Endothelial cell of umbilical vein (primary cell): ENCODE data around the gene SIGLECL1. TPM values are rescaled to one million over a fixed set of nuclear protein-coding genes. Genes with fewer than 3 reads are reported as not detected.

ENCODE experiments used
- BruUV-seq: library from RNA; stranded (reverse); fragments of 400-500 nt; replicated peaks from 2 replicates; lab custom pipeline; 2021; lab: Mats Ljungman, UMichigan
- CTCF ChIA-PET: fragments of 300-600, 350-600 bp; sonication (Branson Sonifier 250); formaldehyde crosslinking; loops from one replicate; lab custom pipeline; 2021; ENCODE audit warnings: antibody characterized with exemption, inconsistent platforms; lab: Charles Lee
- POLR2A ChIA-PET: fragments of 300-600, 350-600 bp; sonication (Branson Sonifier 250); formaldehyde crosslinking; loops from one replicate; lab custom pipeline; 2021; ENCODE audit warnings: antibody characterized with exemption, inconsistent platforms; lab: Charles Lee
- DNase-seq: peaks from one replicate; pipeline ENCODE4 v3.0.0-alpha.2; 2011; ENCODE audit warnings: low read depth, low spot score
- FAIRE-seq: peaks from 2 replicates; lab custom pipeline; 2011; peaks lifted over from hg19 to GRCh38; lab: Jason Lieb, UNC
- H2AFZ ChIP-seq: 2 replicates; pipeline ENCODE4 v1.6.0; 2012; ENCODE audit warnings: low read depth, low read length, control low read depth, inconsistent platforms
- H3K27ac ChIP-seq: 2 replicates; pipeline ENCODE4 v1.5.1; 2011; ENCODE audit warnings: low read depth, mild to moderate bottlenecking, control low read depth, low read length, moderate library complexity; ENCODE audit not compliant: insufficient read depth
- H3K27me3 ChIP-seq, 2 experiments: 2 replicates each; pipeline versions ENCODE4 v1.6.0 to v1.6.1; 2011; ENCODE audit warnings: low read length in 2 of 2, mixed read lengths in 1 of 2; ENCODE audit not compliant: control insufficient read depth in 2 of 2, insufficient read depth in 2 of 2
- H3K36me3 ChIP-seq, 2 experiments: 2 replicates in 1 of 2; 3 replicates in 1 of 2; pipeline ENCODE4 v1.5.1; 2011; ENCODE audit warnings: low read length in 2 of 2, mild to moderate bottlenecking in 1 of 2, moderate library complexity in 1 of 2; ENCODE audit not compliant: control insufficient read depth in 2 of 2, insufficient read depth in 2 of 2; ENCODE audit errors: extremely low read depth in 1 of 2
- H3K4me1 ChIP-seq: 3 replicates; pipeline ENCODE4 v1.5.1; 2011; ENCODE audit warnings: mild to moderate bottlenecking, low read length; ENCODE audit not compliant: control insufficient read depth, insufficient read depth; ENCODE audit errors: extremely low read depth
- H3K4me2 ChIP-seq: 2 replicates; pipeline ENCODE4 v1.6.1; 2011; ENCODE audit warnings: low read length, control low read depth, mixed read lengths; ENCODE audit not compliant: insufficient read depth
- H3K4me3 ChIP-seq, 3 experiments: fragments of 200-600 bp in 1 of 3; sonication (generic), shearing (Covaris generic) in 1 of 3; replicated peaks in 1 of 3; 2 replicates each; pipeline ENCODE4 v1.5.1; 2011 to 2016; ENCODE audit warnings: control low read depth in 3 of 3, low read length in 3 of 3, mild to moderate bottlenecking in 2 of 3, inconsistent platforms in 1 of 3, low read depth in 1 of 3, moderate library complexity in 1 of 3; ENCODE audit not compliant: insufficient read depth in 1 of 3
- H3K79me2 ChIP-seq: 2 replicates; pipeline ENCODE4 v1.6.0; 2012; ENCODE audit warnings: low read length, inconsistent platforms; ENCODE audit not compliant: control insufficient read depth, insufficient read depth
- H3K9ac ChIP-seq: replicated peaks from 2 replicates; pipeline ENCODE3; 2011; ENCODE audit warnings: low read length, control low read depth; ENCODE audit not compliant: insufficient read depth; ENCODE audit errors: extremely low read depth
- H3K9me1 ChIP-seq: replicated peaks from 3 replicates; pipeline ENCODE4 v1.6.0; 2011; ENCODE audit warnings: mild to moderate bottlenecking, low read length; ENCODE audit not compliant: control insufficient read depth, insufficient read depth; ENCODE audit errors: extremely low read depth
- H3K9me3 ChIP-seq: replicated peaks from 2 replicates; pipeline ENCODE4 v1.5.1; 2012; ENCODE audit warnings: low read length, inconsistent platforms; ENCODE audit not compliant: control insufficient read depth, insufficient read depth
- H4K20me1 ChIP-seq: replicated peaks from 2 replicates; pipeline ENCODE3; 2011; ENCODE audit warnings: mild to moderate bottlenecking, low read length; ENCODE audit not compliant: control insufficient read depth, insufficient read depth; ENCODE audit errors: extremely low read depth
- EZH2 ChIP-seq: IDR thresholded peaks from 2 replicates; pipeline ENCODE4 v1.6.1; 2012; ENCODE audit warnings: borderline replicate concordance, low read depth, mild to moderate bottlenecking, moderate library complexity, low read length, inconsistent platforms; ENCODE audit not compliant: severe bottlenecking
- FOS ChIP-seq: IDR thresholded peaks from 2 replicates; pipeline ENCODE4 v1.6.1; 2011; ENCODE audit warnings: mild to moderate bottlenecking, low read length, moderate library complexity, borderline replicate concordance; ENCODE audit not compliant: insufficient read depth
- GATA2 ChIP-seq: IDR thresholded peaks from 2 replicates; pipeline ENCODE4 v1.7.0; 2011; ENCODE audit warnings: low read depth, mild to moderate bottlenecking, moderate library complexity, mixed read lengths, low read length; ENCODE audit not compliant: insufficient read length, insufficient read depth
- JUN ChIP-seq: IDR thresholded peaks from 2 replicates; pipeline ENCODE4 v1.6.1; 2011; ENCODE audit warnings: borderline replicate concordance, low read depth; ENCODE audit not compliant: insufficient read length, insufficient read depth
- MYC ChIP-seq: IDR thresholded peaks from one replicate; pipeline ENCODE4 v1.6.1; 2011; ENCODE audit warnings: mild to moderate bottlenecking, low read depth, low read length
- POLR2A ChIP-seq: IDR thresholded peaks from 2 replicates; pipeline ENCODE4 v1.6.1; 2012; ENCODE audit warnings: low read depth, mild to moderate bottlenecking, control low read depth, low read length
- POLR2AphosphoS5 ChIP-seq: IDR thresholded peaks from 2 replicates; pipeline ENCODE4 v1.6.1; 2012; ENCODE audit warnings: low read depth, mild to moderate bottlenecking, control low read depth, low read length, moderate library complexity; ENCODE audit not compliant: insufficient read depth
- dilution Hi-C: fragments of 300-500 bp; cut with MboI; formaldehyde crosslinking; loops from one replicate; pipeline ENCODE4 v1.15.0; 2019; ENCODE audit warnings: low sequenced_read_pairs; ENCODE audit not compliant: extremely low pct_ligation_motif_present
- intact Hi-C: fragments of 100-400 bp; cut with micrococcal nuclease; formaldehyde crosslinking; loops from one replicate; pipeline ENCODE4 v1.10.0; 2022
- polyA plus RNA-seq, 4 experiments: library from polyadenylated mRNA; depleted of rRNA in 3 of 4; stranded (reverse) in 3 of 4; unstranded in 1 of 4; fragments of >200 nt; gene quantifications; 2 replicates each; pipeline versions ENCODE4 v1.2.1 to v1.2.3, GENCODE V29; 2011 to 2012; ENCODE audit warnings: missing spikeins in 1 of 4
- total RNA-seq: library from RNA; stranded (reverse); gene quantifications from 2 replicates; pipeline ENCODE4 v1.2.3, GENCODE V29; 2021
- TF ChIP-seq, protein P1 (sequence below), 2 donors: IDR thresholded peaks; 1 replicate in 1 of 2; 2 replicates in 1 of 2; pipeline ENCODE4 v1.5.1; 2011; ENCODE audit warnings: low read length in 2 of 2, mild to moderate bottlenecking in 2 of 2, moderate library complexity in 2 of 2, control low read depth in 1 of 2, inconsistent platforms in 1 of 2, low read depth in 1 of 2; ENCODE audit not compliant: insufficient read depth in 1 of 2; ENCODE audit errors: extremely low read depth in 1 of 2
- TF ChIP-seq, protein P2 (sequence below): IDR thresholded peaks from 2 replicates; pipeline ENCODE4 v1.6.1; 2011; ENCODE audit not compliant: insufficient read depth, insufficient read length

SIGLECL1 gene
- total and polyA plus RNA-seq, 2 donors (not counting 3 experiments of a cell fraction or from before 2014, with no cell fraction given): not detected

DNA sequence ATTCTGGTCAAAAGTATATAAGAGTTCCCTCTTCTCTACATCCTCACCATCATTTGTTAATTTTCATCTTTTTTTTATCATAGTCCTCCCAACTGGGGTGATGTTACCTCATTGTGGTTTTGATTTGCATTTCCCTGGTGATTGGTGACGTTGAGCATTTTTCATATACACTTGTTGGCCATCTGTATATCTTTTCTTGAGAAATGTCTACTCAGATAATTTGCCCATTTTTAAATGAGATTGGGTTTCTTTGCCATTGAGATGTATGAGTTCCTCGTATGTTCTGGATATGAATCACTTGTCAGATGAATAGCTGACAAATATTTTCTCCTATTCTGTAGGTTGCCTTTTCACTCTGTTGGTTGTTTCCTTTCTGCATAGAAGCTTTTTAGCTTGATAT is 23.6 kb upstream of the SIGLECL1 start:
- intact Hi-C loops (no loop called here), dilution Hi-C loops (no loop called here)
- Histone ChIP-seq H3K4me1 (no peaks in the 10 kb centered on the region), H4K20me1 (no peaks in the 10 kb centered on the region), H3K27me3 (no peaks in the 10 kb centered on the region), H3K27ac (no peak overlapping the region), H3K9me1 (no peaks in the 10 kb centered on the region), H3K4me3 (no peak overlapping the region), H3K9ac (no peak overlapping the region), H3K4me2 (no peak overlapping the region), H3K9me3 (no peaks in the 10 kb centered on the region), H3K79me2 (no peaks in the 10 kb centered on the region), H3K36me3 (no peaks in the 10 kb centered on the region), H2AFZ (no peak overlapping the region)
- BruUV-seq: no TSS peak
- ChIA-PET CTCF (no interaction called here), POLR2A (no interaction called here)
- no peak for FAIRE-seq
- no peak for DNase-seq
- TF ChIP-seq MYC (no peak), FOS (no peak), POLR2AphosphoS5 (no peak), POLR2A (no peak), JUN (no peak), EZH2 (no peak), GATA2 (no peak)
- TF ChIP-seq, protein P1, sequence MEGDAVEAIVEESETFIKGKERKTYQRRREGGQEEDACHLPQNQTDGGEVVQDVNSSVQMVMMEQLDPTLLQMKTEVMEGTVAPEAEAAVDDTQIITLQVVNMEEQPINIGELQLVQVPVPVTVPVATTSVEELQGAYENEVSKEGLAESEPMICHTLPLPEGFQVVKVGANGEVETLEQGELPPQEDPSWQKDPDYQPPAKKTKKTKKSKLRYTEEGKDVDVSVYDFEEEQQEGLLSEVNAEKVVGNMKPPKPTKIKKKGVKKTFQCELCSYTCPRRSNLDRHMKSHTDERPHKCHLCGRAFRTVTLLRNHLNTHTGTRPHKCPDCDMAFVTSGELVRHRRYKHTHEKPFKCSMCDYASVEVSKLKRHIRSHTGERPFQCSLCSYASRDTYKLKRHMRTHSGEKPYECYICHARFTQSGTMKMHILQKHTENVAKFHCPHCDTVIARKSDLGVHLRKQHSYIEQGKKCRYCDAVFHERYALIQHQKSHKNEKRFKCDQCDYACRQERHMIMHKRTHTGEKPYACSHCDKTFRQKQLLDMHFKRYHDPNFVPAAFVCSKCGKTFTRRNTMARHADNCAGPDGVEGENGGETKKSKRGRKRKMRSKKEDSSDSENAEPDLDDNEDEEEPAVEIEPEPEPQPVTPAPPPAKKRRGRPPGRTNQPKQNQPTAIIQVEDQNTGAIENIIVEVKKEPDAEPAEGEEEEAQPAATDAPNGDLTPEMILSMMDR (IDR thresholded peaks at IDR 0.05; ENCODE audit: extremely low read depth in 1 of 2, insufficient read depth in 1 of 2, low read depth in 1 of 2, low read length in 2 of 2): no peak
- TF ChIP-seq, protein P2, sequence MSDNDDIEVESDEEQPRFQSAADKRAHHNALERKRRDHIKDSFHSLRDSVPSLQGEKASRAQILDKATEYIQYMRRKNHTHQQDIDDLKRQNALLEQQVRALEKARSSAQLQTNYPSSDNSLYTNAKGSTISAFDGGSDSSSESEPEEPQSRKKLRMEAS: no peak
